ENCODE results near the gene H3-3A.
"Not testable (repeated sequence)": the region's sequence is repeated elsewhere in the genome, so short reads cannot be mapped to it uniquely, and the experiment has no call there.

The H3-3A gene

GRCh38 chr1:226086776-226087175 is 24.3 kb downstream of the H3-3A start:
- DNase-seq, result no peak

- DNase-seq, result no peak
Observed at GRCh38 chr1:226091461-226091860, 28.9 kb downstream of the H3-3A start.

- DNase-seq, result not testable (repeated sequence)
Observed at GRCh38 chr1:226092048-226092820, 29.7 kb downstream of the H3-3A start.

- no peak for DNase-seq
Observed at GRCh38 chr1:226092965-226093364, 30.4 kb downstream of the H3-3A start.

- no peak for DNase-seq
Observed at GRCh38 chr1:226093621-226094020, 31.1 kb downstream of the H3-3A start.

GRCh38 chr1:226094451-226094850 is 31.9 kb downstream of the H3-3A start:
- no peak for DNase-seq

- no peak for DNase-seq
Observed at GRCh38 chr1:226095286-226095685, 32.8 kb downstream of the H3-3A start.

- no peak for DNase-seq
Observed at GRCh38 chr1:226097866-226098625, 35.5 kb downstream of the H3-3A start.

GRCh38 chr1:226098870-226099835 is 36.6 kb downstream of the H3-3A start:
- DNase-seq, result no peak

GRCh38 chr1:226100436-226101391 is 38.2 kb downstream of the H3-3A start:
- DNase-seq, result peak; percentile 2

GRCh38 chr1:226104671-226105121 is 42.2 kb downstream of the H3-3A start:
- DNase-seq, result no peak

GRCh38 chr1:226107471-226108460 is 45.2 kb downstream of the H3-3A start:
- DNase-seq, result no peak

GRCh38 chr1:226108935-226109828 is 46.7 kb downstream of the H3-3A start:
- no peak for DNase-seq

- peak; percentile 66 for DNase-seq
Observed at GRCh38 chr1:226109829-226110248, 47.3 kb downstream of the H3-3A start.

- peak; percentile 24 for DNase-seq
Observed at GRCh38 chr1:226110249-226111097, 48.0 kb downstream of the H3-3A start.

- DNase-seq, result no peak
Observed at GRCh38 chr1:226111098-226111882, 48.8 kb downstream of the H3-3A start.

- DNase-seq, result no peak
Observed at GRCh38 chr1:226111883-226112261, 49.4 kb downstream of the H3-3A start.

GRCh38 chr1:226112626-226113025 is 50.1 kb downstream of the H3-3A start:
- DNase-seq, result no peak

All from NCI-H1105 treated with DMSO at 0.1 percent for 48 hours (cell line).